SHP77 treated with DMSO at 0.1 percent for 48 hours (cell line): ENCODE measurements around the gene AGPAT3.

Source experiments
- DNase-seq: peaks from one replicate; lab custom pipeline; 2025; lab: John Stamatoyannopoulos, UW

Gene AGPAT3

GRCh38 chr21:43957128-43957571, 92.1 kb downstream of the AGPAT3 start:
- DNase-seq, result no peak

GRCh38 chr21:43957611-43958362, 92.8 kb downstream of the AGPAT3 start:
- DNase-seq, result no peak

GRCh38 chr21:43958364-43959158, 93.5 kb downstream of the AGPAT3 start:
- DNase-seq, result no peak

GRCh38 chr21:43959231-43960116, 94.5 kb downstream of the AGPAT3 start:
- no peak for DNase-seq

- DNase-seq, result no peak
Measured at GRCh38 chr21:43961382-43961909, 96.4 kb downstream of the AGPAT3 start.

GRCh38 chr21:43965911-43966585, 101.0 kb downstream of the AGPAT3 start:
- no peak for DNase-seq

GRCh38 chr21:43966946-43967512, 102.0 kb downstream of the AGPAT3 start:
- DNase-seq, result no peak

- DNase-seq, result no peak
Measured at GRCh38 chr21:43967981-43968380, 103.0 kb downstream of the AGPAT3 start.

GRCh38 chr21:43968410-43969114, 103.5 kb downstream of the AGPAT3 start:
- no peak for DNase-seq

- no peak for DNase-seq
Measured at GRCh38 chr21:43969115-43969444, 104.1 kb downstream of the AGPAT3 start.

GRCh38 chr21:43970551-43970950, 105.5 kb downstream of the AGPAT3 start:
- no peak for DNase-seq

GRCh38 chr21:43971201-43971991, 106.4 kb downstream of the AGPAT3 start:
- no peak for DNase-seq

GRCh38 chr21:43971992-43972255, 106.9 kb downstream of the AGPAT3 start:
- no peak for DNase-seq

- DNase-seq, result no peak
Measured at GRCh38 chr21:43972850-43973633, 108.0 kb downstream of the AGPAT3 start.

GRCh38 chr21:43973634-43973955, 108.6 kb downstream of the AGPAT3 start:
- no peak for DNase-seq

GRCh38 chr21:43974791-43975468, 109.9 kb downstream of the AGPAT3 start:
- no peak for DNase-seq

- peak; percentile 13 for DNase-seq
Measured at GRCh38 chr21:43975469-43976098, 110.6 kb downstream of the AGPAT3 start.

GRCh38 chr21:43976661-43977060, 111.6 kb downstream of the AGPAT3 start:
- DNase-seq, result no peak
